Measurements from ENCODE around the gene TNFRSF19. TPM values are rescaled to one million over a fixed set of nuclear protein-coding genes. Genes with fewer than 3 reads are reported as not detected.

The TNFRSF19 gene
- total and polyA plus RNA-seq, 2 donors from 2014 or later, result 10.1 to 14.7 TPM

- H3K9ac ChIP-seq (ENCODE audit: low read length in 3 of 3), result no peak overlapping the region
- peaks cover 0 to 5% (median 0%) of the 10 kb centered on the region in 3 donors for H3K4me1 ChIP-seq (ENCODE audit: control insufficient read depth in 2 of 3, insufficient read depth in 2 of 3, low read depth in 1 of 3, low read length in 3 of 3)
- H3K4me3 ChIP-seq (ENCODE audit: low read length in 3 of 3), result no peak overlapping the region
- TF ChIP-seq CTCF (IDR thresholded peaks at IDR 0.05; ENCODE audit: borderline replicate concordance, extremely low read depth, insufficient read depth), result no peak
- no peaks in the 10 kb centered on the region for H3K27me3 ChIP-seq (ENCODE audit: control insufficient read depth, insufficient read depth, low read length)
- no peak overlapping the region for H3K27ac ChIP-seq (ENCODE audit: low read depth in 2 of 2, low read length in 2 of 2)
- no peak for FAIRE-seq
- H3K36me3 ChIP-seq (ENCODE audit: control insufficient read depth in 2 of 3, insufficient read depth in 3 of 3, low read length in 3 of 3), result peaks cover 0 to 2% (median 0%) of the 10 kb centered on the region in 3 donors
- intact Hi-C loops (cut with DNase I), result no loop called here
- H3K9me3 ChIP-seq (ENCODE audit: control insufficient read depth in 2 of 3, insufficient read depth in 1 of 3, low read length in 3 of 3), result no peaks in the 10 kb centered on the region
- DNase-seq, result no peak
Measured at GRCh38 chr13:23644126-23644419, 73.9 kb downstream of the TNFRSF19 start.

GRCh38 chr13:23644527-23645138, 74.4 kb downstream of the TNFRSF19 start:
- DNase-seq, result no peak
- Histone ChIP-seq H3K9me3 (ENCODE audit: control insufficient read depth in 2 of 3, insufficient read depth in 1 of 3, low read length in 3 of 3) (no peaks in the 10 kb centered on the region), H3K36me3 (ENCODE audit: control insufficient read depth in 2 of 3, insufficient read depth in 3 of 3, low read length in 3 of 3) (peaks cover 0 to 2% (median 0%) of the 10 kb centered on the region in 3 donors), H3K27me3 (ENCODE audit: control insufficient read depth, insufficient read depth, low read length) (no peaks in the 10 kb centered on the region), H3K27ac (ENCODE audit: low read depth in 2 of 2, low read length in 2 of 2) (no peak overlapping the region), H3K4me3 (ENCODE audit: low read length in 3 of 3) (no peak overlapping the region), H3K4me1 (ENCODE audit: control insufficient read depth in 2 of 3, insufficient read depth in 2 of 3, low read depth in 1 of 3, low read length in 3 of 3) (peaks cover 0 to 5% (median 0%) of the 10 kb centered on the region in 3 donors), H3K9ac (ENCODE audit: low read length in 3 of 3) (no peak overlapping the region)
- TF ChIP-seq CTCF (IDR thresholded peaks at IDR 0.05; ENCODE audit: borderline replicate concordance, extremely low read depth, insufficient read depth), result no peak
- intact Hi-C loops (cut with DNase I), result no loop called here
- no peak for FAIRE-seq

- peaks cover 0 to 2% (median 0%) of the 10 kb centered on the region in 3 donors for H3K36me3 ChIP-seq (ENCODE audit: control insufficient read depth in 2 of 3, insufficient read depth in 3 of 3, low read length in 3 of 3)
- no peak overlapping the region for H3K4me3 ChIP-seq (ENCODE audit: low read length in 3 of 3)
- no peak for TF ChIP-seq CTCF (IDR thresholded peaks at IDR 0.05; ENCODE audit: borderline replicate concordance, extremely low read depth, insufficient read depth)
- H3K27ac ChIP-seq (ENCODE audit: low read depth in 2 of 2, low read length in 2 of 2), result no peak overlapping the region
- no peaks in the 10 kb centered on the region for H3K9me3 ChIP-seq (ENCODE audit: control insufficient read depth in 2 of 3, insufficient read depth in 1 of 3, low read length in 3 of 3)
- no peak for DNase-seq
- intact Hi-C loops (cut with DNase I), result no loop called here
- no peak for FAIRE-seq
- H3K4me1 ChIP-seq (ENCODE audit: control insufficient read depth in 2 of 3, insufficient read depth in 2 of 3, low read depth in 1 of 3, low read length in 3 of 3), result peaks cover 0 to 4% (median 0%) of the 10 kb centered on the region in 3 donors
- no peaks in the 10 kb centered on the region for H3K27me3 ChIP-seq (ENCODE audit: control insufficient read depth, insufficient read depth, low read length)
- H3K9ac ChIP-seq (ENCODE audit: low read length in 3 of 3), result no peak overlapping the region
Measured at GRCh38 chr13:23645851-23646250, 75.6 kb downstream of the TNFRSF19 start.

- Histone ChIP-seq H3K27me3 (ENCODE audit: control insufficient read depth, insufficient read depth, low read length) (no peaks in the 10 kb centered on the region), H3K9me3 (ENCODE audit: control insufficient read depth in 2 of 3, insufficient read depth in 1 of 3, low read length in 3 of 3) (no peaks in the 10 kb centered on the region), H3K4me1 (ENCODE audit: control insufficient read depth in 2 of 3, insufficient read depth in 2 of 3, low read depth in 1 of 3, low read length in 3 of 3) (peaks cover under 1 to 17% (median 6%) of the 10 kb centered on the region in 3 donors), H3K4me3 (ENCODE audit: low read length in 3 of 3) (no peak overlapping the region), H3K9ac (ENCODE audit: low read length in 3 of 3) (no peak overlapping the region), H3K27ac (ENCODE audit: low read depth in 2 of 2, low read length in 2 of 2) (no peak overlapping the region), H3K36me3 (ENCODE audit: control insufficient read depth in 2 of 3, insufficient read depth in 3 of 3, low read length in 3 of 3) (no peaks in the 10 kb centered on the region)
- FAIRE-seq (no peak), DNase-seq (no peak)
- intact Hi-C loops (cut with DNase I), result no loop called here
- no peak for TF ChIP-seq CTCF (IDR thresholded peaks at IDR 0.05; ENCODE audit: borderline replicate concordance, extremely low read depth, insufficient read depth)
Measured at GRCh38 chr13:23651439-23651838, 81.2 kb downstream of the TNFRSF19 start.

Measured in kidney (tissue), 14 donors.